GM21526 (cell line): ENCODE data around the gene ABCG4.
"Not testable (repeated sequence)": the region's sequence is repeated elsewhere in the genome, so short reads cannot be mapped to it uniquely, and the experiment has no call there.

Experiments used
- ATAC-seq: cut with Tn5 transposase; IDR thresholded peaks from one replicate; pipeline ENCODE4 v1.9.1; 2021; ENCODE audit warnings: moderate library complexity; ENCODE audit not compliant: unreplicated experiment, low FRiP score

ABCG4 gene

GRCh38 chr11:119152604-119153003, 3.8 kb downstream of the ABCG4 start:
- no peak for ATAC-seq

- ATAC-seq = no peak
These were observed 4.4 kb downstream of the ABCG4 start for GRCh38 chr11:119153049-119153818.

GRCh38 chr11:119154178-119154577, 5.3 kb downstream of the ABCG4 start:
- ATAC-seq = no peak

GRCh38 chr11:119155733-119156492, 7.1 kb downstream of the ABCG4 start:
- no peak for ATAC-seq

- ATAC-seq = no peak
These were observed 7.6 kb downstream of the ABCG4 start for GRCh38 chr11:119156496-119156895.

GRCh38 chr11:119157063-119157462, 8.2 kb downstream of the ABCG4 start:
- no peak for ATAC-seq

GRCh38 chr11:119158467-119158866, 9.6 kb downstream of the ABCG4 start:
- ATAC-seq = no peak

GRCh38 chr11:119160151-119160550, 11.3 kb downstream of the ABCG4 start:
- no peak for ATAC-seq

- ATAC-seq = no peak
These were observed 13.0 kb downstream of the ABCG4 start for GRCh38 chr11:119161871-119162270.

GRCh38 chr11:119166368-119167076, 17.7 kb downstream of the ABCG4 start:
- no peak for ATAC-seq

- ATAC-seq = not testable (repeated sequence)
These were observed 18.2 kb downstream of the ABCG4 start for GRCh38 chr11:119167077-119167458.

- no peak for ATAC-seq
These were observed 19.1 kb downstream of the ABCG4 start for GRCh38 chr11:119167933-119168332.

GRCh38 chr11:119168471-119169281, 19.8 kb downstream of the ABCG4 start, which contains the start of gene NLRX1:
Gene NLRX1 (plus strand): TSS chr11:119168725. CDS start chr11:119171404, 2,679 bp downstream.
- peak; percentile 87 for ATAC-seq

- peak; percentile 24 for ATAC-seq
These were observed 20.4 kb downstream of the ABCG4 start for GRCh38 chr11:119169282-119169719.

GRCh38 chr11:119172513-119172912, 23.7 kb downstream of the ABCG4 start:
- ATAC-seq = no peak

GRCh38 chr11:119173453-119173852, 24.6 kb downstream of the ABCG4 start:
- ATAC-seq = no peak

GRCh38 chr11:119175493-119176077, 26.7 kb downstream of the ABCG4 start:
- ATAC-seq = no peak

GRCh38 chr11:119178166-119178680, 29.4 kb downstream of the ABCG4 start:
- no peak for ATAC-seq

GRCh38 chr11:119179342-119179741, 30.5 kb downstream of the ABCG4 start:
- no peak for ATAC-seq

- ATAC-seq = no peak
These were observed 31.1 kb downstream of the ABCG4 start for GRCh38 chr11:119179983-119180382.
